HCT116 (cell line): Measurements from ENCODE around the gene GJA1. TPM values are rescaled to one million over a fixed set of nuclear protein-coding genes. Genes with fewer than 3 reads are reported as not detected.

Source experiments
- ATAC-seq: fragments of 200-7000 bp; cut with Tn5 transposase; 2 replicates; pipeline ENCODE4 v1.9.1; 2020; ENCODE audit warnings: mild to moderate bottlenecking, moderate library complexity
- BruUV-seq: library from RNA; stranded (reverse); fragments of 400-500 nt; replicated peaks from 2 replicates; lab custom pipeline; 2021; lab: Mats Ljungman, UMichigan
- CTCF ChIA-PET: fragments of 300-600 bp; sonication (Branson Sonifier 250); formaldehyde crosslinking; loops from one replicate; lab custom pipeline; 2021; ENCODE audit warnings: antibody characterized with exemption; lab: Charles Lee
- POLR2A ChIA-PET: fragments of 300-600, 350-600 bp; sonication (Branson Sonifier 250); formaldehyde crosslinking; loops from one replicate; lab custom pipeline; 2021; ENCODE audit warnings: antibody characterized with exemption; lab: Charles Lee
- RAD21 ChIA-PET, 2 experiments: fragments of 300-600 bp; sonication (Branson Sonifier 250); formaldehyde crosslinking; loops; one replicate each; lab custom pipeline; 2023; ENCODE audit warnings: low total read pairs in 2 of 2; ENCODE audit not compliant: uncharacterized antibody in 2 of 2, unreplicated experiment in 2 of 2, low non-redundant PET in 1 of 2; lab: Charles Lee
- DNase-seq: peaks from one replicate; pipeline ENCODE4 v3.0.0-alpha.2; 2010; ENCODE audit warnings: low read depth, low spot score
- H2AFZ ChIP-seq: fragments of 200-600 bp; shearing (Covaris generic), sonication (generic); 2 replicates; pipeline ENCODE4 v1.6.1; 2017; ENCODE audit warnings: low read depth, mixed run types, mixed read lengths, antibody characterized with exemption, low read length; ENCODE audit not compliant: poor library complexity, severe bottlenecking
- H3K27ac ChIP-seq: 2 replicates; pipeline ENCODE4 v1.5.1; 2012; ENCODE audit warnings: low read depth, low read length
- H3K27me3 ChIP-seq: fragments of 200-600 bp; sonication (generic); 2 replicates; pipeline ENCODE4 v1.6.1; 2016; ENCODE audit warnings: mixed run types, low read length, mixed read lengths; ENCODE audit not compliant: insufficient read depth
- H3K36me3 ChIP-seq, 2 experiments: fragments of 200-500 bp in 1 of 2; fragments of 200-600 bp in 1 of 2; sonication (Bioruptor generic) in 1 of 2; sonication (generic) in 1 of 2; 2 replicates each; pipeline versions ENCODE4 v1.5.1 to v1.6.1; 2014 to 2016; ENCODE audit warnings: low read length in 2 of 2, inconsistent platforms in 1 of 2, mixed read lengths in 1 of 2, mixed run types in 1 of 2; ENCODE audit not compliant: insufficient read depth in 2 of 2, control insufficient read depth in 1 of 2
- H3K4me1 ChIP-seq, 2 experiments: fragments of 200-600 bp in 1 of 2; sonication (generic) in 1 of 2; 2 replicates each; pipeline versions ENCODE4 v1.5.1 to v1.6.1; 2012 to 2017; ENCODE audit warnings: low read length in 2 of 2, inconsistent platforms in 1 of 2, mild to moderate bottlenecking in 1 of 2, mixed read lengths in 1 of 2, mixed run types in 1 of 2, moderate library complexity in 1 of 2; ENCODE audit not compliant: insufficient read depth in 2 of 2, control insufficient read depth in 1 of 2
- H3K4me2 ChIP-seq: fragments of 200-600 bp; sonication (generic); 2 replicates; pipeline ENCODE4 v1.6.1; 2017; ENCODE audit warnings: mixed run types, low read length, mixed read lengths
- H3K4me3 ChIP-seq, 2 experiments: fragments of 200-600 bp in 1 of 2; sonication (generic) in 1 of 2; replicated peaks in 1 of 2; 2 replicates each; pipeline ENCODE4 v1.5.1; 2011 to 2016; ENCODE audit warnings: low read length in 2 of 2, control low read depth in 1 of 2, low read depth in 1 of 2, mild to moderate bottlenecking in 1 of 2, mixed read lengths in 1 of 2, mixed run types in 1 of 2
- H3K79me2 ChIP-seq: fragments of 200-600 bp; sonication (generic); 2 replicates; pipeline ENCODE4 v1.6.1; 2017; ENCODE audit warnings: mild to moderate bottlenecking, mixed run types, low read length, moderate library complexity, mixed read lengths; ENCODE audit not compliant: insufficient read depth
- H3K9ac ChIP-seq: fragments of 200-600 bp; sonication (generic); 2 replicates; pipeline ENCODE4 v1.6.1; 2016; ENCODE audit warnings: low read length, mixed read lengths
- H3K9me2 ChIP-seq: fragments of 200-600 bp; sonication (generic), shearing (Covaris generic); 2 replicates; pipeline ENCODE4 v1.6.1; 2017; ENCODE audit warnings: mixed run types, mild to moderate bottlenecking, moderate library complexity; ENCODE audit not compliant: insufficient read depth
- H3K9me3 ChIP-seq, 2 experiments: fragments of 200-500 bp in 1 of 2; fragments of 200-600 bp in 1 of 2; sonication (Bioruptor generic) in 1 of 2; sonication (generic) in 1 of 2; 2 replicates each; pipeline ENCODE4 v1.6.1; 2014 to 2017; ENCODE audit warnings: low read length in 2 of 2, mixed read lengths in 2 of 2, inconsistent platforms in 1 of 2, low read depth in 1 of 2, mild to moderate bottlenecking in 1 of 2, mixed run types in 1 of 2, moderate library complexity in 1 of 2; ENCODE audit not compliant: control insufficient read depth in 1 of 2, insufficient read depth in 1 of 2
- H4K20me1 ChIP-seq: fragments of 200-600 bp; sonication (generic), shearing (Covaris generic); 2 replicates; pipeline ENCODE4 v1.6.1; 2017; ENCODE audit warnings: mixed run types, mild to moderate bottlenecking, moderate library complexity; ENCODE audit not compliant: insufficient read depth
- CEBPB ChIP-seq: IDR thresholded peaks from 2 replicates; pipeline ENCODE4 v1.6.1; 2012; ENCODE audit warnings: low read depth
- EGR1 ChIP-seq: IDR thresholded peaks from 2 replicates; pipeline ENCODE4 v1.6.1; 2012; ENCODE audit warnings: low read depth
- EZH2 ChIP-seq: fragments of 200-600 bp; sonication (generic); IDR thresholded peaks from 2 replicates; pipeline ENCODE4 v1.6.1; 2017; ENCODE audit warnings: antibody characterized with exemption, mixed run types
- EZH2phosphoT487 ChIP-seq: fragments of 200-600 bp; IDR thresholded peaks from 2 replicates; pipeline ENCODE4 v1.6.1; 2018; ENCODE audit warnings: antibody characterized with exemption, borderline replicate concordance
- FOSL1 ChIP-seq: IDR thresholded peaks from 2 replicates; pipeline ENCODE4 v1.6.1; 2012; ENCODE audit warnings: low read depth
- JUND ChIP-seq: IDR thresholded peaks from 2 replicates; pipeline ENCODE4 v1.6.1; 2012
- POLR2A ChIP-seq: IDR thresholded peaks from 2 replicates; pipeline ENCODE4 v1.7.0; 2011; ENCODE audit warnings: borderline replicate concordance; ENCODE audit not compliant: insufficient read depth, insufficient read length; ENCODE audit errors: extremely low read depth
- POLR2AphosphoS5 ChIP-seq: IDR thresholded peaks from 2 replicates; pipeline ENCODE4 v1.6.1; 2011; ENCODE audit warnings: mild to moderate bottlenecking, low read depth, low read length, moderate library complexity
- SIN3A ChIP-seq: IDR thresholded peaks from 2 replicates; pipeline ENCODE4 v1.6.1; 2012; ENCODE audit warnings: low read depth
- SP1 ChIP-seq: IDR thresholded peaks from 2 replicates; pipeline ENCODE4 v1.6.1; 2012; ENCODE audit warnings: low read depth
- SRF ChIP-seq: IDR thresholded peaks from 2 replicates; pipeline ENCODE4 v1.6.1; 2012; ENCODE audit warnings: low read depth
- YY1 ChIP-seq: IDR thresholded peaks from 2 replicates; pipeline ENCODE4 v1.6.1; 2011; ENCODE audit warnings: low read length, low read depth, moderate library complexity, mild to moderate bottlenecking; ENCODE audit not compliant: insufficient replicate concordance; ENCODE audit errors: extremely low read depth
- ZNF274 ChIP-seq: fragments of 200-500 bp; sonication (Bioruptor generic); IDR thresholded peaks from 2 replicates; pipeline ENCODE4 v1.6.1; 2014; ENCODE audit warnings: mild to moderate bottlenecking, low read depth, low read length, inconsistent platforms
- intact Hi-C: fragments of 100-400 bp; cut with micrococcal nuclease; formaldehyde crosslinking; loops from 2 replicates; pipeline ENCODE4 v1.10.0; 2022
- total RNA-seq: library from RNA; stranded (reverse); gene quantifications from one replicate; pipeline ENCODE4 v1.2.1, GENCODE V29; 2021; ENCODE audit not compliant: unreplicated experiment
- TF ChIP-seq, protein P1 (sequence below), 3 experiments: fragments of 200-600 bp in 1 of 3; sonication (generic) in 1 of 3; IDR thresholded peaks in 2 of 3; conservative IDR thresholded peaks in 1 of 3; 2 replicates each; pipeline ENCODE4 v1.5.1; 2012 to 2017; ENCODE audit warnings: low read depth in 2 of 3, low read length in 2 of 3, antibody characterized with exemption in 1 of 3, borderline replicate concordance in 1 of 3, control low read depth in 1 of 3, mild to moderate bottlenecking in 1 of 3, mixed read lengths in 1 of 3, mixed run types in 1 of 3, moderate library complexity in 1 of 3; ENCODE audit not compliant: insufficient read depth in 1 of 3
- TF ChIP-seq, protein P2 (sequence below): IDR thresholded peaks from 2 replicates; pipeline ENCODE4 v1.6.1; 2012
- TF ChIP-seq, protein P3 (sequence below): IDR thresholded peaks from 2 replicates; pipeline ENCODE4 v1.6.1; 2011; ENCODE audit warnings: mild to moderate bottlenecking, low read length, moderate library complexity; ENCODE audit not compliant: insufficient replicate concordance; ENCODE audit errors: extremely low read depth
- TF ChIP-seq, protein P4 (sequence below): IDR thresholded peaks from 2 replicates; pipeline ENCODE4 v1.6.1; 2012; ENCODE audit warnings: low read depth
- TF ChIP-seq, protein P5 (sequence below): IDR thresholded peaks from 2 replicates; pipeline ENCODE4 v1.6.1; 2012

The GJA1 gene
- total RNA-seq, 1 experiment from 2014 or later: 1.1 TPM

DNA sequence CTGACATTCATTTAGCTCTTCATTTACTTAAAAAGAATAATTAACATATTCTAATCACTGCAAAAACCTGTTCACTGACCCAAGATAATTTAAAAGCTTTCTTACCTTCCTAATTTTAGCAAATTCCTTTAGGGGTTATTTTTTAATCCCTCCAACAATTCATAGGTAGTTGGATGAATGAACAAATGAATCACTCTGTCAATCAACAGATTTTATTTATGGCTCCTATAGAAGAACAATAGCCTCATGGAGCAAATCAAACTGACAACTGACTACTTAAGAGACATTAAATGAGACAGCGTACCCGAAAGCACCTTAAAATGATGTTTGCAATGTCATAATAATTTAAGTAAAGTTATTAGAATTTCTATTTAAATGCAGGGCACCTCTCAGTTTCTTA, 31.5 kb upstream of the GJA1 start:
- DNase-seq (no peak), ATAC-seq (no peak)
- H3K4me2 ChIP-seq: no peak overlapping the region
- no peak overlapping the region for H3K9ac ChIP-seq
- H3K4me3 ChIP-seq: no peak overlapping the region
- H2AFZ ChIP-seq: no peak overlapping the region
- H3K9me2 ChIP-seq: no peaks in the 10 kb centered on the region
- no peaks in the 10 kb centered on the region for H3K79me2 ChIP-seq
- ChIA-PET CTCF (interaction anchor here (1.1 kb wide), 1 partner anchor 17 kb away, joined by 3 read pairs; no protein-coding TSS in a partner anchor), RAD21 (no interaction called here), POLR2A (no interaction called here)
- H3K36me3 ChIP-seq: no peaks in the 10 kb centered on the region
- H3K4me1 ChIP-seq: no peaks in the 10 kb centered on the region
- BruUV-seq: no TSS peak
- no peak overlapping the region for H3K27ac ChIP-seq
- no peaks in the 10 kb centered on the region for H3K9me3 ChIP-seq
- TF ChIP-seq POLR2A (no peak), SIN3A (no peak), YY1 (no peak), ZNF274 (no peak), JUND (no peak), EGR1 (no peak), FOSL1 (no peak), CEBPB (no peak), EZH2 (no peak), EZH2phosphoT487 (no peak), SRF (no peak), POLR2AphosphoS5 (no peak), SP1 (no peak)
- TF ChIP-seq, protein P1, sequence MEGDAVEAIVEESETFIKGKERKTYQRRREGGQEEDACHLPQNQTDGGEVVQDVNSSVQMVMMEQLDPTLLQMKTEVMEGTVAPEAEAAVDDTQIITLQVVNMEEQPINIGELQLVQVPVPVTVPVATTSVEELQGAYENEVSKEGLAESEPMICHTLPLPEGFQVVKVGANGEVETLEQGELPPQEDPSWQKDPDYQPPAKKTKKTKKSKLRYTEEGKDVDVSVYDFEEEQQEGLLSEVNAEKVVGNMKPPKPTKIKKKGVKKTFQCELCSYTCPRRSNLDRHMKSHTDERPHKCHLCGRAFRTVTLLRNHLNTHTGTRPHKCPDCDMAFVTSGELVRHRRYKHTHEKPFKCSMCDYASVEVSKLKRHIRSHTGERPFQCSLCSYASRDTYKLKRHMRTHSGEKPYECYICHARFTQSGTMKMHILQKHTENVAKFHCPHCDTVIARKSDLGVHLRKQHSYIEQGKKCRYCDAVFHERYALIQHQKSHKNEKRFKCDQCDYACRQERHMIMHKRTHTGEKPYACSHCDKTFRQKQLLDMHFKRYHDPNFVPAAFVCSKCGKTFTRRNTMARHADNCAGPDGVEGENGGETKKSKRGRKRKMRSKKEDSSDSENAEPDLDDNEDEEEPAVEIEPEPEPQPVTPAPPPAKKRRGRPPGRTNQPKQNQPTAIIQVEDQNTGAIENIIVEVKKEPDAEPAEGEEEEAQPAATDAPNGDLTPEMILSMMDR (IDR thresholded peaks at IDR 0.05 in 2 of 3, conservative IDR thresholded peaks at IDR 0.05 in 1 of 3; ENCODE audit: borderline replicate concordance in 1 of 3, insufficient read depth in 1 of 3, low read depth in 2 of 3, low read length in 2 of 3): no peak
- TF ChIP-seq, protein P2, sequence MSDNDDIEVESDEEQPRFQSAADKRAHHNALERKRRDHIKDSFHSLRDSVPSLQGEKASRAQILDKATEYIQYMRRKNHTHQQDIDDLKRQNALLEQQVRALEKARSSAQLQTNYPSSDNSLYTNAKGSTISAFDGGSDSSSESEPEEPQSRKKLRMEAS: no peak
- TF ChIP-seq, protein P3, sequence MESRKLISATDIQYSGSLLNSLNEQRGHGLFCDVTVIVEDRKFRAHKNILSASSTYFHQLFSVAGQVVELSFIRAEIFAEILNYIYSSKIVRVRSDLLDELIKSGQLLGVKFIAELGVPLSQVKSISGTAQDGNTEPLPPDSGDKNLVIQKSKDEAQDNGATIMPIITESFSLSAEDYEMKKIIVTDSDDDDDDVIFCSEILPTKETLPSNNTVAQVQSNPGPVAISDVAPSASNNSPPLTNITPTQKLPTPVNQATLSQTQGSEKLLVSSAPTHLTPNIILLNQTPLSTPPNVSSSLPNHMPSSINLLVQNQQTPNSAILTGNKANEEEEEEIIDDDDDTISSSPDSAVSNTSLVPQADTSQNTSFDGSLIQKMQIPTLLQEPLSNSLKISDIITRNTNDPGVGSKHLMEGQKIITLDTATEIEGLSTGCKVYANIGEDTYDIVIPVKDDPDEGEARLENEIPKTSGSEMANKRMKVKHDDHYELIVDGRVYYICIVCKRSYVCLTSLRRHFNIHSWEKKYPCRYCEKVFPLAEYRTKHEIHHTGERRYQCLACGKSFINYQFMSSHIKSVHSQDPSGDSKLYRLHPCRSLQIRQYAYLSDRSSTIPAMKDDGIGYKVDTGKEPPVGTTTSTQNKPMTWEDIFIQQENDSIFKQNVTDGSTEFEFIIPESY: no peak
- TF ChIP-seq, protein P4, sequence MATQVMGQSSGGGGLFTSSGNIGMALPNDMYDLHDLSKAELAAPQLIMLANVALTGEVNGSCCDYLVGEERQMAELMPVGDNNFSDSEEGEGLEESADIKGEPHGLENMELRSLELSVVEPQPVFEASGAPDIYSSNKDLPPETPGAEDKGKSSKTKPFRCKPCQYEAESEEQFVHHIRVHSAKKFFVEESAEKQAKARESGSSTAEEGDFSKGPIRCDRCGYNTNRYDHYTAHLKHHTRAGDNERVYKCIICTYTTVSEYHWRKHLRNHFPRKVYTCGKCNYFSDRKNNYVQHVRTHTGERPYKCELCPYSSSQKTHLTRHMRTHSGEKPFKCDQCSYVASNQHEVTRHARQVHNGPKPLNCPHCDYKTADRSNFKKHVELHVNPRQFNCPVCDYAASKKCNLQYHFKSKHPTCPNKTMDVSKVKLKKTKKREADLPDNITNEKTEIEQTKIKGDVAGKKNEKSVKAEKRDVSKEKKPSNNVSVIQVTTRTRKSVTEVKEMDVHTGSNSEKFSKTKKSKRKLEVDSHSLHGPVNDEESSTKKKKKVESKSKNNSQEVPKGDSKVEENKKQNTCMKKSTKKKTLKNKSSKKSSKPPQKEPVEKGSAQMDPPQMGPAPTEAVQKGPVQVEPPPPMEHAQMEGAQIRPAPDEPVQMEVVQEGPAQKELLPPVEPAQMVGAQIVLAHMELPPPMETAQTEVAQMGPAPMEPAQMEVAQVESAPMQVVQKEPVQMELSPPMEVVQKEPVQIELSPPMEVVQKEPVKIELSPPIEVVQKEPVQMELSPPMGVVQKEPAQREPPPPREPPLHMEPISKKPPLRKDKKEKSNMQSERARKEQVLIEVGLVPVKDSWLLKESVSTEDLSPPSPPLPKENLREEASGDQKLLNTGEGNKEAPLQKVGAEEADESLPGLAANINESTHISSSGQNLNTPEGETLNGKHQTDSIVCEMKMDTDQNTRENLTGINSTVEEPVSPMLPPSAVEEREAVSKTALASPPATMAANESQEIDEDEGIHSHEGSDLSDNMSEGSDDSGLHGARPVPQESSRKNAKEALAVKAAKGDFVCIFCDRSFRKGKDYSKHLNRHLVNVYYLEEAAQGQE: no peak
- TF ChIP-seq, protein P5, sequence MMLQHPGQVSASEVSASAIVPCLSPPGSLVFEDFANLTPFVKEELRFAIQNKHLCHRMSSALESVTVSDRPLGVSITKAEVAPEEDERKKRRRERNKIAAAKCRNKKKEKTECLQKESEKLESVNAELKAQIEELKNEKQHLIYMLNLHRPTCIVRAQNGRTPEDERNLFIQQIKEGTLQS: no peak
- no peaks in the 10 kb centered on the region for H4K20me1 ChIP-seq
- intact Hi-C loops: no loop called here
- no peaks in the 10 kb centered on the region for H3K27me3 ChIP-seq
